C4-2B (cell line): ENCODE results near the gene UNC93A.

ENCODE experiments used
- CTCF ChIP-seq: fragments of 450-650 bp; conservative IDR thresholded peaks from 2 replicates; pipeline ENCODE4 v1.5.1; 2017; ENCODE audit warnings: mild to moderate bottlenecking
- ZFX ChIP-seq: fragments of 450-650 bp; IDR thresholded peaks from 2 replicates; pipeline ENCODE4 v1.6.1; 2017

DNA sequence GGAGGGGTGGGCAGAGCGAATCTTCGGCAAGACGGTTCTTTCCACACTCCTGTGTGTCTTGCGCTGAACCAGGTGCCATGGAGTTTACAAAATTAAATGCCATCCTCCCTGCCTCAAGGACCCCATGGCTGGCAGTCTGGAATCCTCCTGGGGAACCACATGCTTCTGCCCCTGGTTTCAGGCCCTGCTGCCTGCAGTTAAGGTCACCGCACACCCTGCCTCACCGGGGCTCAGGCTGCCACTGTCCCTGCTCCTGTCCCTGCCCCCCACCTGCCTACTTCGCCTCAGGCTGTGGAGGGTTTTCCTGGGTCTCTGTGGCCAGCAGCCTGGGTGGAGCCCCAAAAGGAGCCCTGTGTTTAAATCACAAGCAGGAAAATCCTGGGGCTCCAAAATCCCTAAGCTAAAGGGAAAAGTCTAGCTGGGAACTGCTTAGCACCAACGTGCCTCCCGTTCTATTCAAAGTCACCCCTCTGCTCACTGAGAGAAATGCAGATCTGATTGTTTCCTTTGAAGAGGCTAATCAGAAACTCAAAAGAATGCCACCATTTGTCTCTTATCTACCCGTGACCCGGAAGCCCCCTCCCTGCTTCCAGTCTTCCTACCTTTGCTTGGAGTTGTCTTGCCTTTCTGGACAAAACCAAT lies 23.2 kb downstream of the UNC93A start:
- TF ChIP-seq CTCF (no peak), ZFX (no peak)
